C4-2B (cell line): ENCODE results near the gene RAB40B.

Experiments used
- H3K27ac ChIP-seq: fragments of 450-650 bp; 2 replicates; pipeline ENCODE4 v1.5.1; 2017
- CTCF ChIP-seq: fragments of 450-650 bp; conservative IDR thresholded peaks from 2 replicates; pipeline ENCODE4 v1.5.1; 2017; ENCODE audit warnings: mild to moderate bottlenecking
- ZFX ChIP-seq: fragments of 450-650 bp; IDR thresholded peaks from 2 replicates; pipeline ENCODE4 v1.6.1; 2017

Gene RAB40B

DNA sequence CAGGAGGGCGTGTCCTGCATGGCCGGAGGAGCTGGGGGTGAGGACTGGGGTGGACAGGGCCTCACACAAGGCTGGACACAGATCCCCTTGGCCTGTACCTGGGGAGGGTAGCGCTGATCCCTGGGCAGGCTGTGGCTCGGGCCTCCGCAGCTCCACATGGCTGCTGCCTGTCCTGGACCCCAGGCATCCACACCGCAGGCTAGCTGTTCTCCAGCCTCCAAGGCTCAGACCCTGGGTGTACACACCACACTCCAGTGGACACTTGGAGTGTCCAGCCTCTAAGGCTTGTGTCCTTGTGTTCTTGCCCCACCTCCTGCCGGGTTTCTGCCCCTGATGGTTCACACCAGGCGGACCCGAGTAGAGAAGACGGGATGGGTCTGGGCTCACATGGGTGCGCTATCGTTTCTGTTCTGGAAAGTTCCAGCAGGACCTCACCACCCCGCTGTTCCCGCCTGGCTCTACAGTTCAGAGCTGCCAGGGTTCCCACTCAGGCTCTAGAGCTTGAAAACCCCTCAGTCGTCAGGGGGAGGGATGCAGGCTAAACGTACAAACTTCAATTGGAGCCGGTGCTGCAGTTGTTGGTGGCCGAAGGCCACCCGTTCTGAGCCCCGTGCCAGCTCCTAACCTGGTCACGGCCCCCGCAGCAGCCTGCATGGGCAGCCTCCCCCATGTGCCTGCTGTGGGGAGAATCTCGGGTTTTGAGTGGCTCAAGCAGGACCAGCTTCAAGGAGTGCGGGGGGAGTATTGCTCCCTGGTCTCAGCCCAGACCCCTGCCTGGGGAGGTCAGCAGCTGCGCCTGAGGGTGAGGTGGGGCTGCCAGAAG lies 11.4 kb upstream of the RAB40B start:
- no peak for TF ChIP-seq ZFX
- TF ChIP-seq CTCF: no peak
- H3K27ac ChIP-seq: no peak overlapping the region

DNA sequence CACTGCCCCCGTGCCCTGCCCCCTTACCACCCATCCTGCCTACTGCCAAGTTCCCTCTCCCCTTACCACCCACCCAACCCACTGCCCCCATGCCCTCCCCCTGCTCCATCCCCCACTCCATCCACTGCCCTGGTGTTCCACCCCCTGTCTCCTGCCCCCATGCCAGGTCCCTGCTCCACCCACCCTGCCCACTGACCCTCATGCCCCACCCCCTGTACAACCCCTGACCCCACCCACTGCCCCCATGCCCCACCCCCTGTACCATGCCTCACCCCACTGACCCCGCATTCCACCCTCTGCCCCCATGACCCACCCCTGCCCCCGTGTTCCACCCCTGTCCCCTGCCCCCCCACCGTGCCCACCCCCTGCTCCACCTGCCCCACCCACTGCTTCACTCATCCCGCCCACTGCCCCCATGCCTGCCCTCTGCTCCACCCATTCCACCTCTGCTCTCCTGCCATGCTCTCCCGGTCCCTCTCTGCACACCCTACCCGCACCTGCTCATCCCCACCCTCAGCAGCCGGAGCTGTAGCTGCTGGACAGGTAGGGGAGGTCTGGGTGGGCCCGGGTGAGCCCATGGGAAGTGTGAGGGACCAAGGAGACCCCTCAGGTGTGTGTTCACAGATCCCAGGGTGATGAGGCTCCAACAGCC lies 10.7 kb upstream of the RAB40B start:
- H3K27ac ChIP-seq: no peak overlapping the region
- TF ChIP-seq CTCF (no peak), ZFX (no peak)

GRCh38 chr17:82705756-82706155 lies 7.3 kb upstream of the RAB40B start:
- TF ChIP-seq ZFX: no peak
- TF ChIP-seq CTCF: no peak
- no peak overlapping the region for H3K27ac ChIP-seq

GRCh38 chr17:82704886-82705285 lies 6.4 kb upstream of the RAB40B start:
- no peak overlapping the region for H3K27ac ChIP-seq
- TF ChIP-seq CTCF: no peak
- TF ChIP-seq ZFX: no peak

DNA sequence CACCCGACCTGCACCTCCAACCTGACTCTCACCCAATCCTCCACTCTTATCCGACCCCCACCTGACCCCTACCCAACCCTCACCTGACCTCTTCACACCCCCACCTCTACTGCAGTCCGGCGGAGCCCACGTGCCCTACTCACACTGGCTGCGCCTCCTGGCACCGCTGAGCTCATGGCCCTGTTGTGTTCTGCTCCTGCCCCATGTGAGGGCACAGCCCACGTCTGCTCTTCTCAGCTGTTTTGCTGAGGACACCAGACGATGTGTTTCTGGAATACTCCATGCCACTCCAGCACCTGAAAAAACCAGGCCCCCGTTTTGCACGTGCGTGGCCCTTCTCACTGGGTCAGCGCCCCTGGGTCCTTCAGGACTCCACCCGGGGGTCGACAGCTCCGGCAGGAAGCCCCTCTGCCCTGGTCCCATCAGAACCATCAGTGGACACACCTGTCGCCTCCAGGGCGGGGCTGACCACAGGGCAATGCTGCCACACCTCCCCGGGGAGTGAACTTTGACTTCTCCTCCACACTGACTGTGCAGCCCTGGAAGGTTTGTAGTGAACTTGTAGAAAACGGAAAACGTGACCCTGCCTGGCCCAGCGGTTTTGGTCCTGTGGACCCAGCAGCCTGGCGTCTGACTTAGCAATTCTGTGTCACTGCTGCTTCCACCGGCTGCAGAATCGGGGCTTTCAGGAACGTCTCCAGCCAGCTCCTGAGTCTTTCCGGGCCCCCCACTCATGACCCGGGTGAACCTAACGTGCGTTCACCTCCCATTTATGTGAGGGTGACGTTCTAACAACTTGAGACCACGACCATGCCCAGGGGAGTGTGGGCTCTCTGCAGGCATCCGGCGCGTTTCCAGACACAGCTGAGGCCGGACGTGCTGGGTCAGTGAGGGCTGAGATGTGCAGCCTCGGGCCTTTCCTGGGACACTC lies 5.7 kb upstream of the RAB40B start:
- H3K27ac ChIP-seq: no peak overlapping the region
- TF ChIP-seq CTCF: no peak
- TF ChIP-seq ZFX: no peak

GRCh38 chr17:82703036-82703745 lies 4.7 kb upstream of the RAB40B start:
- no peak overlapping the region for H3K27ac ChIP-seq
- TF ChIP-seq ZFX: no peak
- no peak for TF ChIP-seq CTCF
